NCI-H345 (cell line): Measurements from ENCODE around the gene CCDC66.

Source experiments
- DNase-seq: peaks from one replicate; lab custom pipeline; 2025; lab: John Stamatoyannopoulos, UW

CCDC66 gene

DNA sequence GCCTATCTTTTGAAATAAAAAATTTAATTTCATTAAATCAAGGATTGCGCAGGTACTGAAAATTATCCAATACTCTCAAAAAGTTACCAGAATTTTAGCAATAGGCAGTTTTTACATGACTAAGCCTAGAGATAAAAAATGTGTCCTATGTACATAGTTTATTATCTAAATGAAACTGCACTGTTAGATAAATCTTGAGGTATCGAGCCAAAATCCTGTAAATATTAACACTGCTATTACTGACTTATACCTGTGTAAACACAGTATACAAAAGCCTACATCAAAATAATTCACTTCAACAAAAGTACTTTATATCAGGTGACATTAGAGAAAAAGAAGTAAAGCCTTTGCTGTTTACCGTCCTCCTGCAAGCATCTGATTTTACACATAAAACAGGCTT is 65.4 kb downstream of the CCDC66 start:
- DNase-seq: no peak

DNA sequence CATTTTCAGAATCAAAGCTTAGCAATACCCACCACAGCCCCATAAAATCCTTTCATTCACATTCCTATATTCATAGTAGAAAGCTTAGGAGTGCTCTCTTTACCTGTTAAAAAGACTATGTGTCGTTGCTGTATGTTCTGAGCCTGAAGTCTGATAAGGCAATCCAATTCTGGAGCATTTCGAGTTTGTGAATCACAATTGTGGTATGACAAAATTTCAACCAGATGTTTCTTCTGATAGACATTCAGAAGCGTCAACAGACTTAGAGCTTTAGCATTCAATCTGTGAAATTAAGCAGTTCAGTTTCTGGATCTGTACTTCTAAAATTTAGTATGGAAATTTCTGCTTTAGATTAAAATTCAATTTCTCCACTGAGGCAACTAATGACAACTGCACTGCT is 67.8 kb downstream of the CCDC66 start:
- DNase-seq: no peak

DNA sequence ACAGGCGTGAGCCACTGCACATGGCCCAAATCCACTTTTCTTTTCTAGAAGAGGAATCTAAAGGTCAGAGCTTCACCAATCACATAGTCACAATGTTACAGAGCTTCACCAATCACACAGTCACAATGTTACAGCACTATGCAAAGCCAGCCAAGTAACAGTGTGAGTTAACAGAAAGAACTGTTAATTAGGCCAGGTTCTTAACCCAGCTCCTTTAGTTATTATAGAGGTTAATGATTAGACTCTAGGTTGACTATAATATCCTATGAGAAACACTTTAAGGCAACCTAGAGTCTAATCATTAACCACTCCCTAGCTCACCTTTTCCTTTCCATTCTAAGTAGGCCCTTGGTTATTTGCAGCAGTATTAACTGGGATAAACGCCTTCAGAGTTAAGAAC is 72.1 kb downstream of the CCDC66 start:
- DNase-seq: no peak

DNA sequence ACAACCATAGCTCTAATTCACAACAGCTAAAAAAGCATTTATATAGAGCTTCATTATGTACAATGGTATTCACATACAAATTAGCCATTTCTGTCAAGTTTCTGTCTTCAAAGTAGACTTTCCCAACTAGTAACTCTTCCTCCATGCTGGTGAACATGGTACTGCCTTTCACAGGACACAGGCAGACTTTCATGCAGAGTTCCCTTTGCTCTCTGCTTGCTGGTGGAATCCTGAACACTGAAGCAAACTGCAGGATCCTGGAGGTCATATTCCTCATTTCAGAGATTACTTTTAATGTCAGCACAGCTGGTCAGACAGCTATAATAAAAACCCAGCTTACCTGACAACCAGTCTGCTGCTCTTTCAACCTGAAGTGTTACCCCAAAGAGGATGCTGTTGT is 72.5 kb downstream of the CCDC66 start:
- DNase-seq: no peak

DNA sequence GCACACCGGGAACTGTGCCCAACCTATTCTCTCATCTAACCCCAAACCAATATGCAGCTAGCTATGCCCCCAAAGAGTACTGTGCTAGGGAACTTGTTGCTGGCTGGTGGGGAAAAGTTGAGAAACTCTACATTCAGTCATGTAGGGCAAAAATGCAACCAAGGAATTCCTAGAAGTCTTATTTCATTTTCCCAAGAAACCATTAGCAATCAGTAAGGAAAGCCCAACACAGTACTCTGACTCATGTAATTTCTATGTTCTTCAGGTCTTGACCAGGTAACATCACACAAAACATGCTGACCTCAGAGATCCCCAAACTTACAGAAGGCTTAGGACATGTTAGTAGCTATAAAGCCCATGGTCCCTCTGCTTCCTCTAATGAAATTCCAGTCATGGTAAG is 74.0 kb downstream of the CCDC66 start:
- no peak for DNase-seq

DNA sequence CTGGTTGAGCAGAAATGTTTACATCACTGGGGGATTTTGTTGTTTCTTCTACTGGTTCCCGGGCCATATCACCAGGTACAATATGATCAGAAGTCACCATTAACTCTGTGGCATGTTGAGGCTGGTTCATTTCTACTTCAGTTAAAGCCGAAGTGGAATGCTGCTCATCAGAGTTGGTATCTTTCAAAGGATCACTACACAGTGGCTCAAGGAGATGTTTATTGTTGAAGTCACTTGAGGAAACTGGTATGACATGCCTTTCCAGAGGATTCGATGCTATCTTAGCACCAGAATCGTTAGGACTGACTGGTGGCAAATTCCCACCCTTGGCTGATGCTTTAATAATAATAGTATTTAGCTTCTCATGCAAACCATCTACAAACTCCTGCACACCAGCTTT is 76.2 kb downstream of the CCDC66 start:
- DNase-seq: no peak

DNA sequence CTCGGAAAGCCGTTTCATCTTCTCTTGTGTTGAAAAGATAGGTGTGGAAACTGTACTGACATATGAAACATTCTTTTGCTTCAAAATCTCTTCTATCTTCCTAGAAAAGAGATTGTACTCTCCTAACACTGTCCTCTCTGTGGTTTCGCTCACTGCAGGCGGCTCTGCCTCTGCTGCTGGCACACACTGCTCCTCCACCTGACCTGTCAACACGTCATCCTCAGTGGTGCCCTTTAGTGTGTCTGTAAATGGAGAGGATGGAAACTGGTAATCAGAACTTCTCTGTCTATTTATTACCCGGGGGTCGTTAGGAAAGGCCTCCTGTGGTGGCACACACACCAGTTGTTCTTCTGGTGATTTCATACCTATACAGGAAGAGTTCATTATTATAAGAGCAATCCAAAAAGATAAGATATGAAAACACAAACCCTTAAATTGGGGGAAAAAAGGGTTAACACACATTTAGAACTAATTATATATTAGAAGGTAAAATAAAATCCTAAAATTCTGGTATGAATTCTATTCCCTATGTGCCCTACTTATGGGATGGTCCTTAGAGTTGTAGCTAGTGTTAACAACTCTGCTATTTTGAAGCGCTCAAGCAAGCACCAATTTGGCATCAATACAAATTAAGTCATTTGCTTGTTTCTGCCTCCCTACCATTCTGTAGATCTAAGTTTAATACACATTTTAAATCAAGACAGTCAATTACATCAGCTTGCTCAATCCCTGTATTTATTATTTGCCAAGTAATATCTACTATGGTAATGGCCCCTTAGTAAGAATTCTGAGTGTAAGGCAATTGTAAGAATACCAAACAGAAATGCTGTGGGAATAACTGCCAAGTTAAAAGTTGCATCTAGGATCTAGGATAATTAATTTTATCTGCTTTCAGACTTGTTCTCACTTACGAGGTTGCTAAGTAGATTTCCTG is 76.9 kb downstream of the CCDC66 start:
- no peak for DNase-seq

DNA sequence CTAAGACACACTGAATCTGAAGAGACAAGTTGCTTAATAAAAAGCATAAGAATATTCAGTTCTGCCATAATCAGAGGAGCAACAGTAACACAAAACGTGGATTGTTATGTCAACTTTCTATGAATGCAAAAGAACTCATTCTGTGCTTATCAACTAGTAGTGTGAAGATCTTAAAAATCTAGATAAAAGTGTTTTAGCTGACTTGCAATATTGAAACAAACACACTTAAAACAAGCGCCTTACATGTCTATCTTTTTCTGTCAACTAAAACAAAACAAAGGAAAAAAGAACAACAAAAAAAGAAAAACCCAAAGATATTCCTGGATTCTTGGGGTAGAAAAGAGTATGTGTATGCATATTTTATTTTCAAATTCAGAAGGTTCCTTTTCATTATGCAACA is 88.4 kb downstream of the CCDC66 start:
- DNase-seq: no peak

DNA sequence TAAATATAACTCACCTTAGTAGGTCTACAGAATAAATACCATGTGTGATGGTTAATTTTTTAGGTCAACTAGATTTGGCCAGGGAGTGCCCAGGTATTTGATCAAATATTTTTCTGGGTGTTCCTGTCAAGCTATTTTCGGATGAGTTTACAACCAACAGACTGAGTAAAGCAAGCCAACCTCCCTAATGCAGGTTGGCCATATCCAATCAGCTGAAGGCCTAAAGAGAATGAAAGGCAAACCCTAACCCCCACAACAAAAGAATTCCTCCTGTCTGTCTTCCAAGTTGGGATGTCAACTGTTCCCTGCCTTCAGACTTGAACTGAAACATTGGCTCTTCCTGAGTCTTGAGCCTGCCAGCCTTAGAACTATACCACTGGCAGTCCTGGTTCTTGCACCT is 97.5 kb downstream of the CCDC66 start:
- DNase-seq: no peak

DNA sequence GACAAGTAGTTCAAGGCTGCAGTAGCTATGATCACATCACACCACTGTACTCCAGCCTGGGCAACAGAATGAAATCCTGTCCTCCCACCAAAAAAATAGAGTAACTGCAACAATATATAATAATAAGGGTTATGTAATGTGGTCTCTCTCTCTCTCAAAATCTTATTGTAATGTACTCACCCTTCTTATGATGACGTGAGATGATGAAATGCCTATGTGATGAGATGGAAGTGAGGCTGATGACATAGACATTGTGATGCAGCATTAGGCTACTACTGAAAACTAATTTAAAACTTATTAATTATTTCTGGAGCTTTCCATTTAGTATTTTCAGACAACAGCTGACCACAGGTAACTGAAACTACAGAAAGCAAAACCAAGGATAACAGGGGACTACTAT is 98.7 kb downstream of the CCDC66 start:
- DNase-seq: no peak

DNA sequence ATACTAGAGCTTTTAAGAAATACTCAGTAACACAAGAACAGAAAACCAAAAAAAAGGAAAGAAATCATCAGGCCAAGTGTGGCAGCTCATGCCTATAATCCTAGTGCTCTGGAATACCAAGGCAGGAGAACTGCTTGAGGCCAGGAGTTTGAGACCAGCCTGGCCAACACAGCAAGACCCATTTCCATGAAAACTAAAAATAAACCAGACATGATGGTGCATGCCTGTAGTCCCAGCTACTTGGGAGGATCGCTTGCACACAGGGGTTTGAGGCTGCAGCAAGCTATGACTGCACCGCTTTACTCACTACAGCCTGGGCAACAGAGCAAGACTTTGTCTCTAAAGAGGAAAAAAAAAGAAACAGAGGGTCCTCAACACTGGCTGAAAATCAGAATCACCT is 107.8 kb downstream of the CCDC66 start:
- no peak for DNase-seq

DNA sequence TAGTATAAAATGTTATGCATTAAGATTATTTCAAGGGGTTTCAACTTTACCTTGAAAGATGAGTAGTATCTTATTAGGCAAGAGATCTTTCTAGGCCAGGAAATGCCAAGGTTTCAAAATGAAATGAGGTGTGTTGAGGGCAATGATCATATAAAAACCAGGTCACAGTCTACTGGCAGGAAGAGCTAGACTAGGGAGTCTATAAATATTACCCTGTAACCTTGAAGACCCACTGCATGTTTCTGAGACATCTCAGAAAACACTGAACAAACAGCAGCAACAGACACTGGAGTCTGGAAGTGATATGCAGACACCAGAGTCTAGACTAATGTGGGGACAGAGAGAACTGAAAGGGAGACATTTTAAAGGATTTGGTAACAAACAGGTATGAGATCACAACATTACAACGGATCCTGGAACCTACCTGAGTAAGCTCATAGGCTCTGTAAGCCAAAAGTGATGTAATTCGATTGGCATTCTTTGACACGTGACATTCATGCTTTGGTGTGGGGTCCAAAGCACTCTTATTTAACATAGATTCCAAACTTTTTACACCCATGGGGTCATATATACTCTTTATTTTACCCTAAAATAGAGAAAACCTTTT is 111.1 kb downstream of the CCDC66 start:
- no peak for DNase-seq
